Measurements from ENCODE around the gene DEDD2.

DEDD2 gene

GRCh38 chr19:42254850-42255765 lies 37.6 kb upstream of the DEDD2 start, which contains the start of gene ERF:
ERF (minus strand) TSS chr19:42255128; CDS start chr19:42254999, 129 bp downstream.
- peak; percentile 87 for DNase-seq (ENCODE audit: low read depth)
- TF ChIP-seq POLR2A (IDR thresholded peaks at IDR 0.05; ENCODE audit: extremely low read depth, insufficient read length), result peak; percentile 37
- TF ChIP-seq, protein P1, sequence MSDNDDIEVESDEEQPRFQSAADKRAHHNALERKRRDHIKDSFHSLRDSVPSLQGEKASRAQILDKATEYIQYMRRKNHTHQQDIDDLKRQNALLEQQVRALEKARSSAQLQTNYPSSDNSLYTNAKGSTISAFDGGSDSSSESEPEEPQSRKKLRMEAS (IDR thresholded peaks at IDR 0.05; ENCODE audit: low read depth, low read length), result no peak
- peak within 1 kb of the TSS; percentile 67 for H3K4me3 ChIP-seq (ENCODE audit: low read depth, low read length)

- DNase-seq (ENCODE audit: low read depth), result peak; percentile 79
- TF ChIP-seq, protein P2, sequence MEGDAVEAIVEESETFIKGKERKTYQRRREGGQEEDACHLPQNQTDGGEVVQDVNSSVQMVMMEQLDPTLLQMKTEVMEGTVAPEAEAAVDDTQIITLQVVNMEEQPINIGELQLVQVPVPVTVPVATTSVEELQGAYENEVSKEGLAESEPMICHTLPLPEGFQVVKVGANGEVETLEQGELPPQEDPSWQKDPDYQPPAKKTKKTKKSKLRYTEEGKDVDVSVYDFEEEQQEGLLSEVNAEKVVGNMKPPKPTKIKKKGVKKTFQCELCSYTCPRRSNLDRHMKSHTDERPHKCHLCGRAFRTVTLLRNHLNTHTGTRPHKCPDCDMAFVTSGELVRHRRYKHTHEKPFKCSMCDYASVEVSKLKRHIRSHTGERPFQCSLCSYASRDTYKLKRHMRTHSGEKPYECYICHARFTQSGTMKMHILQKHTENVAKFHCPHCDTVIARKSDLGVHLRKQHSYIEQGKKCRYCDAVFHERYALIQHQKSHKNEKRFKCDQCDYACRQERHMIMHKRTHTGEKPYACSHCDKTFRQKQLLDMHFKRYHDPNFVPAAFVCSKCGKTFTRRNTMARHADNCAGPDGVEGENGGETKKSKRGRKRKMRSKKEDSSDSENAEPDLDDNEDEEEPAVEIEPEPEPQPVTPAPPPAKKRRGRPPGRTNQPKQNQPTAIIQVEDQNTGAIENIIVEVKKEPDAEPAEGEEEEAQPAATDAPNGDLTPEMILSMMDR (IDR thresholded peaks at IDR 0.05; ENCODE audit: low read depth, low read length), result no peak
- TF ChIP-seq, protein P1 (IDR thresholded peaks at IDR 0.05; ENCODE audit: low read depth, low read length), result 0 out of 2 replicates have a peak, but pooled peaks have one; percentile 2
- TF ChIP-seq MYC (IDR thresholded peaks at IDR 0.05; ENCODE audit: low read depth, low read length) (no peak), POLR2A (IDR thresholded peaks at IDR 0.05; ENCODE audit: extremely low read depth, insufficient read length) (no peak)
- peak overlapping the region; percentile 67 for H3K4me3 ChIP-seq (ENCODE audit: low read depth, low read length)
Observed at GRCh38 chr19:42254089-42254849, 36.8 kb upstream of the DEDD2 start.

- H3K4me3 ChIP-seq (ENCODE audit: low read depth, low read length), result peak overlapping the region; percentile 67
- TF ChIP-seq, protein P1 (IDR thresholded peaks at IDR 0.05; ENCODE audit: low read depth, low read length), result peak; percentile 78
- TF ChIP-seq POLR2A (IDR thresholded peaks at IDR 0.05; ENCODE audit: extremely low read depth, insufficient read length) (no peak), MYC (IDR thresholded peaks at IDR 0.05; ENCODE audit: low read depth, low read length) (no peak)
- TF ChIP-seq, protein P2 (IDR thresholded peaks at IDR 0.05; ENCODE audit: low read depth, low read length), result no peak
- peak; percentile 66 for DNase-seq (ENCODE audit: low read depth)
Observed at GRCh38 chr19:42253245-42254088, 36.0 kb upstream of the DEDD2 start.

GRCh38 chr19:42252365-42253244 lies 35.1 kb upstream of the DEDD2 start:
- DNase-seq (ENCODE audit: low read depth), result no peak
- TF ChIP-seq, protein P1 (IDR thresholded peaks at IDR 0.05; ENCODE audit: low read depth, low read length), result peak; percentile 19; the same call in 1 of the 2 replicates
- TF ChIP-seq, protein P2 (IDR thresholded peaks at IDR 0.05; ENCODE audit: low read depth, low read length), result no peak
- no peak for TF ChIP-seq POLR2A (IDR thresholded peaks at IDR 0.05; ENCODE audit: extremely low read depth, insufficient read length)

GRCh38 chr19:42251572-42252358 lies 34.3 kb upstream of the DEDD2 start:
- TF ChIP-seq, protein P2 (IDR thresholded peaks at IDR 0.05; ENCODE audit: low read depth, low read length), result no peak
- no peak for TF ChIP-seq MYC (IDR thresholded peaks at IDR 0.05; ENCODE audit: low read depth, low read length)
- TF ChIP-seq POLR2A (IDR thresholded peaks at IDR 0.05; ENCODE audit: extremely low read depth, insufficient read length), result no peak
- TF ChIP-seq, protein P1 (IDR thresholded peaks at IDR 0.05; ENCODE audit: low read depth, low read length), result no peak
- no peak for DNase-seq (ENCODE audit: low read depth)
- H3K4me3 ChIP-seq (ENCODE audit: low read depth, low read length), result no peak overlapping the region

More at GRCh38 chr19:42252365-42253244, 35.1 kb upstream of the DEDD2 start:
- H3K4me3 ChIP-seq (ENCODE audit: low read depth, low read length), result peak overlapping the region; percentile 64

Data from NB4 (cell line).